Measurements from ENCODE around the gene GRAMD2A. TPM values are rescaled to one million over a fixed set of nuclear protein-coding genes. Genes with fewer than 3 reads are reported as not detected.
"Not testable (repeated sequence)": the region's sequence is repeated elsewhere in the genome, so short reads cannot be mapped to it uniquely, and the experiment has no call there.

GRAMD2A gene
- total and polyA plus RNA-seq, 3 donors from 2014 or later = 0.31 to 3.1 (median 1.4) TPM

DNA sequence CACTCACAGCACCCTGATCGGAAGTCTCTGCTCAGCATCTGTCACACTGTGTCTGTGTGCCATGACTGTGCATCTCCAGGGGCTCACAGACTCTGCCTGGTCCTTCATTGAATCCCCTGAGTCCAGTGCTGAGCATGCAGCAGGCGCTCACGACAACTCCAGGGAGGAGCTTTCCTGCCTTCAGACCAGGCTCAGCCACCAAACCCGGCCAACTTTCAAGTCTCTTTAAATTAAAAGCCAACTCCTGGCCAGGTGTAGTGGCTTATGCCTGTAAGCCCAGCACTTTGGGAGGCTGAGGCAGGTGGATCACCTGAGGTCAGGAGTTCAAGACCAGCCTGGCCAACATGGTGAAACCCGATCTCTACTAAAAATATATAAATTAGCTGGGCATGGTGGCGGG is 24.2 kb downstream of the GRAMD2A start:
- no peak overlapping the region for H3K4me3 ChIP-seq
- TF ChIP-seq POLR2A (IDR thresholded peaks at IDR 0.05) = no peak
- TF ChIP-seq, protein P1, sequence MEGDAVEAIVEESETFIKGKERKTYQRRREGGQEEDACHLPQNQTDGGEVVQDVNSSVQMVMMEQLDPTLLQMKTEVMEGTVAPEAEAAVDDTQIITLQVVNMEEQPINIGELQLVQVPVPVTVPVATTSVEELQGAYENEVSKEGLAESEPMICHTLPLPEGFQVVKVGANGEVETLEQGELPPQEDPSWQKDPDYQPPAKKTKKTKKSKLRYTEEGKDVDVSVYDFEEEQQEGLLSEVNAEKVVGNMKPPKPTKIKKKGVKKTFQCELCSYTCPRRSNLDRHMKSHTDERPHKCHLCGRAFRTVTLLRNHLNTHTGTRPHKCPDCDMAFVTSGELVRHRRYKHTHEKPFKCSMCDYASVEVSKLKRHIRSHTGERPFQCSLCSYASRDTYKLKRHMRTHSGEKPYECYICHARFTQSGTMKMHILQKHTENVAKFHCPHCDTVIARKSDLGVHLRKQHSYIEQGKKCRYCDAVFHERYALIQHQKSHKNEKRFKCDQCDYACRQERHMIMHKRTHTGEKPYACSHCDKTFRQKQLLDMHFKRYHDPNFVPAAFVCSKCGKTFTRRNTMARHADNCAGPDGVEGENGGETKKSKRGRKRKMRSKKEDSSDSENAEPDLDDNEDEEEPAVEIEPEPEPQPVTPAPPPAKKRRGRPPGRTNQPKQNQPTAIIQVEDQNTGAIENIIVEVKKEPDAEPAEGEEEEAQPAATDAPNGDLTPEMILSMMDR (IDR thresholded peaks at IDR 0.05) = no peak
- H3K9me3 ChIP-seq = no peaks in the 10 kb centered on the region
- no peaks in the 10 kb centered on the region for H3K36me3 ChIP-seq (ENCODE audit: low read depth, missing control alignments)
- DNase-seq = no peak
- no peaks in the 10 kb centered on the region for H3K27me3 ChIP-seq
- WGBS, 2 donors = 95 to 96% methylated on average over 6 of the region's 6 CpGs
- no peak overlapping the region for H3K27ac ChIP-seq
- intact Hi-C loops (cut with DNase I; ENCODE audit: low total_unique reads) = no loop called here
- peaks cover 18% of the 10 kb centered on the region for H3K4me1 ChIP-seq

- no peaks in the 10 kb centered on the region for H3K27me3 ChIP-seq
- no peaks in the 10 kb centered on the region for H3K9me3 ChIP-seq
- no peak for DNase-seq
- intact Hi-C loops (cut with DNase I; ENCODE audit: low total_unique reads) = no loop called here
- peaks cover 24% of the 10 kb centered on the region for H3K4me1 ChIP-seq
- 91 to 92% methylated on average over 5 of the region's 5 CpGs for WGBS, 2 donors
- H3K27ac ChIP-seq = no peak overlapping the region
- no peak overlapping the region for H3K4me3 ChIP-seq
- TF ChIP-seq POLR2A (IDR thresholded peaks at IDR 0.05) = no peak
- TF ChIP-seq, protein P1 (IDR thresholded peaks at IDR 0.05) = no peak
- no peaks in the 10 kb centered on the region for H3K36me3 ChIP-seq (ENCODE audit: low read depth, missing control alignments)
Measured at GRCh38 chr15:72172796-72173195, 24.8 kb downstream of the GRAMD2A start.

GRCh38 chr15:72171978-72172377 is 25.6 kb downstream of the GRAMD2A start:
- H3K9me3 ChIP-seq; intact Hi-C loops (cut with DNase I; ENCODE audit: low total_unique reads); H3K36me3 ChIP-seq (ENCODE audit: low read depth, missing control alignments); H3K27ac ChIP-seq; H3K4me3 ChIP-seq; H3K27me3 ChIP-seq; DNase-seq: not testable (repeated sequence)
- 91 to 95% methylated on average over 8 to 10 of the region's 10 CpGs for WGBS, 2 donors
- H3K4me1 ChIP-seq = peaks cover 25% of the 10 kb centered on the region

- Histone ChIP-seq H3K4me3 (no peak overlapping the region), H3K27ac (no peak overlapping the region), H3K36me3 (ENCODE audit: low read depth, missing control alignments) (no peaks in the 10 kb centered on the region), H3K4me1 (peaks cover 17% of the 10 kb centered on the region), H3K9me3 (no peaks in the 10 kb centered on the region), H3K27me3 (no peaks in the 10 kb centered on the region)
- 90 to 94% methylated on average over 7 of the region's 7 CpGs for WGBS, 2 donors
- no peak for TF ChIP-seq POLR2A (IDR thresholded peaks at IDR 0.05)
- TF ChIP-seq, protein P1 (IDR thresholded peaks at IDR 0.05) = no peak
- DNase-seq = no peak
- intact Hi-C loops (cut with DNase I; ENCODE audit: low total_unique reads) = no loop called here
Measured at GRCh38 chr15:72170691-72171090, 26.9 kb downstream of the GRAMD2A start.

- intact Hi-C loops (cut with DNase I; ENCODE audit: low total_unique reads) = no loop called here
- 83 to 90% methylated on average over 9 to 16 of the region's 16 CpGs for WGBS, 2 donors
Measured at GRCh38 chr15:72169921-72170611, 27.5 kb downstream of the GRAMD2A start.

More at GRCh38 chr15:72169921-72170611, 27.5 kb downstream of the GRAMD2A start:
- Histone ChIP-seq H3K27ac (no peak overlapping the region), H3K9me3 (no peaks in the 10 kb centered on the region), H3K27me3 (no peaks in the 10 kb centered on the region), H3K4me1 (peaks cover 14% of the 10 kb centered on the region), H3K4me3 (no peak overlapping the region), H3K36me3 (ENCODE audit: low read depth, missing control alignments) (no peaks in the 10 kb centered on the region)
- no peak for TF ChIP-seq POLR2A (IDR thresholded peaks at IDR 0.05)
- TF ChIP-seq, protein P1 (IDR thresholded peaks at IDR 0.05) = no peak
- DNase-seq = no peak
